HG02623 (cell line): ENCODE measurements around the gene NCK2.

Source experiments
- ATAC-seq: cut with Tn5 transposase; IDR thresholded peaks from one replicate; pipeline ENCODE4 v1.9.1; 2021; ENCODE audit warnings: moderate library complexity; ENCODE audit not compliant: unreplicated experiment

The NCK2 gene

GRCh38 chr2:105734762-105735538 is 9.8 kb upstream of the NCK2 start:
- ATAC-seq = no peak

- no peak for ATAC-seq
These were observed 8.6 kb upstream of the NCK2 start for GRCh38 chr2:105736145-105736544.

GRCh38 chr2:105737980-105738657 is 6.6 kb upstream of the NCK2 start:
- no peak for ATAC-seq

- no peak for ATAC-seq
These were observed 6.0 kb upstream of the NCK2 start for GRCh38 chr2:105738658-105739241.

GRCh38 chr2:105739426-105739825 is 5.3 kb upstream of the NCK2 start:
- no peak for ATAC-seq

DNA sequence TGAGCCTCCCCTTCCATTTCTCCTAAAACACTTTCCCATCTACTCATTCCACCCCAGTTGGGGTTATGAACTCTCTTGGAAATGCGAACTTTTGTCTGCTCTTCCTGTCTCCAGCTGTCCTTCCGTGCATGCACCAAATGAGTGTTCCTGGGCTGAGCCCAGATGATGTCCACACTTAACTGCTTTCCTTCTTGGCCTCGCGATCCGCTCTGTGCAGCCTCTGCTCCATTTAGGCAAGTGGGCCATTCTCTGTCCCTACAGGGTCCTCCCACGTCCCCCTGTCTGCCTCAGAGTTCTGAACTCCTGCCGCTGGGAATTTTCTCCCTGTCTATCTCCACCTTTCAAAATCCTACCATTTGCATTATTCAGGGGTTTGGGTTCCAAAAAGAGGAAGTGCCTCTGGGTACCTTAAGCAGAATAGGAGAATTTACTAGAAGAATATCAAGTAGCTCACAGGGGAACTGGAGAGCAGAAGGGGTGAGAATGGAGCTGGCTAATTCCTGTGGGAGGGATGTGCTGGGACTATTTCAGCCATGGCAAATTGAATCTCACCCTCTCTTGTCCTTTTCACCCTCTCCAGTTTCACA is 4.7 kb upstream of the NCK2 start:
- ATAC-seq = no peak

DNA sequence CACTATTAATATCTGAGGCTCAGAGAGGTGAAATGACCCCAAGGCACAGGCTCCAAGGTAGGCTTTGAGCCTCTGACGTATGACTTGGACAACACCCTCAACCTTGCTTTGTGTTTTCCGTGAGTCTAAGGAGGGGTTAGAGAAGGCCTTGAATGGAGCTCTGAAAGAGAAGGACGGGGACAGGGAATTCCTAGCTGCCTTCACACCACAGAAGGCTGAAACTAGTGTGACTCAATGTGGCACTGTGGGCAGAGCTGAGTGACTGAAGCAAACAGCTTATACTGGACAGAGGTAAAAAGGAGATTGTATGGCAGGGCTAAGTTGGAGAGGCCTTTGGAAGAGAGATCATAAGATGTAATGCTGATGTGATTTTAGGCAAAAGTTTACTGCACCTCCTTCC is 3.5 kb upstream of the NCK2 start:
- no peak for ATAC-seq

DNA sequence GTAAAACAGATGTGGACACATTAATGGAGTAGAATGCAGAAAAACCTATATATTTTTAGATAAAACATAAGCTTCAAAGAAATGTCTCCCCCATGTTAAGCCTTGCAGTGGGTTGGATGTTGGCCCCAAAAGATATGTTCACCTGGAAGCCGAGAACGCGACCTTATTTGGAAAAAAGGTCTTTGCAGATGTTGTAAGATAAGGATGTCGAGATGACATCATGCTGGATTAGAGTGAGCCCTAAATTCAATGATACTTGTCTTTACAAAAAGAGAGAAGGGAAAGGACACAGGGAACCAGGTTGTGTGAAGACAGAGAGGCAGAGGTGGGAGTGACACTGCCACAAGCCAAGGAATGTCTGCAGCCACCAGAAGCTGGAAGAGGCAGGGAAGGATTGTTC is 3.1 kb upstream of the NCK2 start:
- no peak for ATAC-seq

DNA sequence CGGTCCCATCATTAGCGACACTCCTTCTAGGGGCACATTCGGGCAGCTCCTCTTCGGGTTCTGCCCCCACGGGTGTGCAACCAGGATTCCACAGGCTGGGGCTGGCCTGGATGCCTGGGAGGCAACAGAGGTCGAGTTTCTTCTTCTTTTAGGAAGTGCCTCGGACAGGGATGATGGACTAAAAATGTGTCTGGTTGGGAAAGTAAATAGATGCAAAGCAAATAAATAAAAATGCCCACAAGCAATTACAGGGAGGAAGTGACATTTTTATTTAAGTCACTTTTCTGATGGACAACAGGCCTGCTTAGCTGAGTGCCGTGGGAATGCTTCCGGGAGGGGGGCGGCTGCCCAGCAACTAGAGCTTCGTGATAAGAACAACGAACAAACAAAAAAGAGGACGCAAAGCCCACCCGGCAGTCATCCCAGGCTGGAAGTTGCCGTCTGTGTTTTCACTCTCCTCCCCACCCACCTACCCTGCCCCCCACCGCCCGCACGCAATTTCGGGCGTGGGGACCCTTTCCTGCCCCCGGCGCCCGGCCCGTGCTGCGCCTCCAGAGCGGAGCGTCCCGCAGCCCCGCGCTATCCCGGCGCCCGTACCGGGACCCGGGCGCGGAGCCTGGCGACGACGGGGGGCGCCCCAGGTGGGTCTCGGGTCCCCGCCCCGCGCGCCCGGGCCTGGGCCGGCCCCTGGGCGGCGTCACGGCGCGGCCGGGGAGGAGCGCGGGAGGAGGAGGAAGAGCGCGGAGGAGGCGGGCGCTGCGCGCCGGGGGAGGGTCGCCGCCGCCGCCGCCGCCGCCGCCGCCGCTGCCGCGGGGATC is 412 bp upstream of the NCK2 start:
- ATAC-seq = peak; percentile 76

DNA sequence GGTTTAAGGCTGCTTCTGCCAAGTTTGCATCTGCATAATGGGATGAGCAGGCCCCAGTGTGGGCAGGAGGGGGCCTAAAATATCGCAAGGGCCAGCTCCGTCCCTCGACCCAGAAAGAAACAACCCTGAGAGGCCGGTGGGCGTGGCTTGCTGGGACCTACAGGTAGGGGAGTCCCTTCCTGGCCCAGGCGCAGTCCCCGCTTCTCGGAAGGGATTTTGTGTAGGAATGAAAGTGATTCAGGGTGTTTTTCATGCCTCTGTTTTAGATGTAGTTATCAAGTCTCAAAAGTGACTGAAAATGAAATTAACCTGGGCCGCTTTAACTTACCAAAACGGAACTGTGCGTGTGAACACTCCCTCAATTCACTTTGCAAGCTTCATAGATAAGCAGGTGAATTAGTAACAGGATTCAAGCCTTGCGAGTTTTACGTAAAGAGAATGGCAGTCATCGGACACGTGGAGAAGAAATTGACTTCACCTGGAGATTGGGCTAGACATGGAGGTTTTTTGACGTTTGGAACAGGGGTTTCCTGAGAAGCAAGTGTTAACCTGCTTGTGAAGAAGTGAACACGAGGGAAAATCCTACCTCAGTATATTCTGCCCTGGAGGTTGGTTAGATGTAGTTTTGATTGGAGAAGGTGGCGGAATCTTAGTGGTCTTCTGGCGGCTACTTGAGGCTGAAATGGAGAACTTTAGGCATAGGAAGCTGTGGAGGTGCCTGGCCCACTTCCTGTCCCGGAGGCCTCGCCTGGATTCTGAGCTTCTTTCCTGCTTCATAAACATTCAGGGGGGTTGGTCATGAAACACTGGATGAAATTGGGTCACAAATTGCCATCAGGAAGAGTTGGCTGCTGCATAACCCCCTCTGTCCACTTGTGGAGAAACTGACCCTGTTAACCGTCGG is 1.7 kb downstream of the NCK2 start:
- ATAC-seq = peak; percentile 35

- ATAC-seq = no peak
These were observed 2.7 kb downstream of the NCK2 start for GRCh38 chr2:105747254-105747894.

- no peak for ATAC-seq
These were observed 3.3 kb downstream of the NCK2 start for GRCh38 chr2:105747991-105748390.

GRCh38 chr2:105748566-105748965 is 3.9 kb downstream of the NCK2 start:
- no peak for ATAC-seq

DNA sequence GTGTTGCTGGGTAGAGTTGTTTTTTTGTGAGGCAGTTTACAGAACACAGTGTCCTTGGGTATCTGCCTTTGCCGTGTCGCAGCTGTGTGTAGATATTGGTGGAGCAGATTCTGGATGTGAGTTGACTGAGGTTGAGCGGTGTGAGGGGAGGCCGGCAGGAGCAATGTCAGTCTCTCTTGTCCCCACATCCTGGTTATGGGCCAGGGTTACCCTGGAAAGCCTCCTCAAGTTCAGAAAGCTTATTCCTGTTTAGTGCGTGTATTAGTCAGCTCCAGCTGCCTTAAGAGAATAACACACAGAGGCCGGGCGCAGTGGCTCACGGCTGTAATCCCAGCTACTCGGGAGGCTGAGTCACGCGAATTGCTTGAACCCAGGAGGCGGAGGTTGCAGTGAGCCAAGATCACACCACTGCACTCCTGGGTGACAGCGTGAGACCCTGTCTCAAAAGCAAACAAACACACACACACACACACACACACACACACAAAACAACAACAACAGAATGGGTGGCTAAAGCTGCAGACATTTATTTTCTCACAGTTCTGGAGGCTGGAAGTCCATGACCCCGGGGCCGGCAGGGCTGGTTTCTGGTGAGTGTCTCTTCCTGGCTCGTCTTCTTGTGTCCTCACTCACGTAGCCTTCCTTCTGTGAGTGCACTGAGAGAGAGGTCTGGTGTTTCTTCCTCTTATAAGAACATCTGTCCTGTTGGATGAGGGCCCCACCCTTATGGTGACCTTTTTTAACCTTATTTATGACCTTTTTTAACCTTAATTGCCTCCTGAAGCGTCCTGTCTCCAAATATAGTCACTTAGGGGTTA is 5.1 kb downstream of the NCK2 start:
- ATAC-seq = no peak

- no peak for ATAC-seq
These were observed 6.0 kb downstream of the NCK2 start for GRCh38 chr2:105750735-105751134.

GRCh38 chr2:105751272-105751671 is 6.6 kb downstream of the NCK2 start:
- ATAC-seq = no peak

DNA sequence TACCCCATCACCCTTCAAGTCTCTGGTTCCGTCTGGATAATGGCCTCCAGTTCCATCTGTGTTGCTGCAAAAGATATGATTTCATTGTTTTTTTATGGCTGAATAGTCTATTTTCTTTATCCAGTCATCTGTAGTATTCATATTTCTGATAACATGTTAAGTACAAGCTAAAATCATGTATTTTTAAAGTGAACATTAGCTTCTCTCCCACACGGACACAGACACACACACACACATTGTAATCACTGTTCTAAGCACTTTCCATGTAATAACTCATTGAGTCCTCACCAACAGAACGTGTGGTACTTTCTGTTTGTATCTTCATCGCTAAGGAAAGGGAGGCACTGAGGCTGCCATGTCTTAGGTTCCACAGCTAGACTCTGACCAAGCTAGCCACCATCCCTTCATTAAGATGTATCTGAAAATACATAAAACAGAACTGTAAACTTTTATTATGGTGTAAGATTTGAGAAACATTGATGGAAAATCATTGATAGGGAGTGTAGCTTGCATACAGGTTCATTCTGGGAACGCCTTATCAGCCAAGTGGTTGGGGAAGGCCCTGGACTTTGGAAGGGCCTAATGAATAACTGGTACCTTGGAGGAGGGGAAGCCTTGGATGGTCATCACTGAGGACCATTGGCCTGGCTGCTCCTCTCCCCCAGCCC is 8.1 kb downstream of the NCK2 start:
- no peak for ATAC-seq

GRCh38 chr2:105753380-105753779 is 8.7 kb downstream of the NCK2 start:
- no peak for ATAC-seq
